Esophagus muscularis mucosa (tissue), 4 donors: ENCODE data around the gene EIF4E2.

Experiments used
- EP300 ChIP-seq: sonication (generic); formaldehyde crosslinking; IDR thresholded peaks from one replicate; pipeline ENCODE4 v1.6.1; 2017; ENCODE audit warnings: antibody characterized with exemption
- POLR2A ChIP-seq: fragments of 450-650 bp; IDR thresholded peaks from one replicate; pipeline ENCODE4 v1.6.1; 2017; ENCODE audit warnings: antibody characterized with exemption, moderate library complexity, mild to moderate bottlenecking, low read depth
- POLR2AphosphoS5 ChIP-seq, 2 donors: sonication (generic); formaldehyde crosslinking; IDR thresholded peaks; one replicate each; pipeline ENCODE4 v1.6.1; 2017; ENCODE audit warnings: antibody characterized with exemption in 2 of 2
- TF ChIP-seq, protein P1 (sequence below), 3 experiments: fragments of 200-600 bp in 2 of 3; fragments of 450-650 bp in 1 of 3; sonication (generic) in 2 of 3; IDR thresholded peaks; one replicate each; pipeline ENCODE4 v1.5.1; 2017 to 2019; ENCODE audit warnings: antibody characterized with exemption in 3 of 3, mild to moderate bottlenecking in 2 of 3, moderate library complexity in 1 of 3

DNA sequence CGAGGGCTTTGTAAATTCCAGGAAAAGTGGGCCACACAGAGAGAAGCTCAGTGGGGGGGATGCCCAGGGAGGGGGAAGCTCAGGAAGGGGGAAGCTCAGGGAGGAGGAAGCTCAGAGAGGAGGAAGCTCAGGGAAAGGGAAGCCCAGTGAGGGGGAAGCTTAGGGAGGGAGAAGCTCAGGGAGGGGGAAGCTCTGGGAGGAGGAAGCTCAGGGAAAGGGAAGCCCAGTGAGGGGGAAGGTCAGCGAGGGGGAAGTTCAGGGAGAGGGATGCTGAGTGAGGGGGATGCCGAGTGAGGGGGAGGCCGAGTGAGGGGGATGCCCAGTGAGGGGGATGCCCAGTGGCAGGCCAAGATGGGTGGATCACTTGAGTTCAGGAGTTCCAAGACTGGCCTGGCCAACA, 11.8 kb upstream of the EIF4E2 start:
- TF ChIP-seq, protein P1, sequence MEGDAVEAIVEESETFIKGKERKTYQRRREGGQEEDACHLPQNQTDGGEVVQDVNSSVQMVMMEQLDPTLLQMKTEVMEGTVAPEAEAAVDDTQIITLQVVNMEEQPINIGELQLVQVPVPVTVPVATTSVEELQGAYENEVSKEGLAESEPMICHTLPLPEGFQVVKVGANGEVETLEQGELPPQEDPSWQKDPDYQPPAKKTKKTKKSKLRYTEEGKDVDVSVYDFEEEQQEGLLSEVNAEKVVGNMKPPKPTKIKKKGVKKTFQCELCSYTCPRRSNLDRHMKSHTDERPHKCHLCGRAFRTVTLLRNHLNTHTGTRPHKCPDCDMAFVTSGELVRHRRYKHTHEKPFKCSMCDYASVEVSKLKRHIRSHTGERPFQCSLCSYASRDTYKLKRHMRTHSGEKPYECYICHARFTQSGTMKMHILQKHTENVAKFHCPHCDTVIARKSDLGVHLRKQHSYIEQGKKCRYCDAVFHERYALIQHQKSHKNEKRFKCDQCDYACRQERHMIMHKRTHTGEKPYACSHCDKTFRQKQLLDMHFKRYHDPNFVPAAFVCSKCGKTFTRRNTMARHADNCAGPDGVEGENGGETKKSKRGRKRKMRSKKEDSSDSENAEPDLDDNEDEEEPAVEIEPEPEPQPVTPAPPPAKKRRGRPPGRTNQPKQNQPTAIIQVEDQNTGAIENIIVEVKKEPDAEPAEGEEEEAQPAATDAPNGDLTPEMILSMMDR (IDR thresholded peaks at IDR 0.05): no peak
- TF ChIP-seq POLR2A: no peak
- no peak for TF ChIP-seq POLR2AphosphoS5 (IDR thresholded peaks at IDR 0.05)
- TF ChIP-seq EP300: no peak
